ENCODE data around the gene CD2BP2. TPM values are rescaled to one million over a fixed set of nuclear protein-coding genes. Genes with fewer than 3 reads are reported as not detected.
A peak's percentile ranks its signal among the peaks of the same experiment; 100 is the strongest.
"Not testable (repeated sequence)": the region's sequence is repeated elsewhere in the genome, so short reads cannot be mapped to it uniquely, and the experiment has no call there.

Gene CD2BP2
- total RNA-seq, 1 donor from 2014 or later = 34.6 TPM

DNA sequence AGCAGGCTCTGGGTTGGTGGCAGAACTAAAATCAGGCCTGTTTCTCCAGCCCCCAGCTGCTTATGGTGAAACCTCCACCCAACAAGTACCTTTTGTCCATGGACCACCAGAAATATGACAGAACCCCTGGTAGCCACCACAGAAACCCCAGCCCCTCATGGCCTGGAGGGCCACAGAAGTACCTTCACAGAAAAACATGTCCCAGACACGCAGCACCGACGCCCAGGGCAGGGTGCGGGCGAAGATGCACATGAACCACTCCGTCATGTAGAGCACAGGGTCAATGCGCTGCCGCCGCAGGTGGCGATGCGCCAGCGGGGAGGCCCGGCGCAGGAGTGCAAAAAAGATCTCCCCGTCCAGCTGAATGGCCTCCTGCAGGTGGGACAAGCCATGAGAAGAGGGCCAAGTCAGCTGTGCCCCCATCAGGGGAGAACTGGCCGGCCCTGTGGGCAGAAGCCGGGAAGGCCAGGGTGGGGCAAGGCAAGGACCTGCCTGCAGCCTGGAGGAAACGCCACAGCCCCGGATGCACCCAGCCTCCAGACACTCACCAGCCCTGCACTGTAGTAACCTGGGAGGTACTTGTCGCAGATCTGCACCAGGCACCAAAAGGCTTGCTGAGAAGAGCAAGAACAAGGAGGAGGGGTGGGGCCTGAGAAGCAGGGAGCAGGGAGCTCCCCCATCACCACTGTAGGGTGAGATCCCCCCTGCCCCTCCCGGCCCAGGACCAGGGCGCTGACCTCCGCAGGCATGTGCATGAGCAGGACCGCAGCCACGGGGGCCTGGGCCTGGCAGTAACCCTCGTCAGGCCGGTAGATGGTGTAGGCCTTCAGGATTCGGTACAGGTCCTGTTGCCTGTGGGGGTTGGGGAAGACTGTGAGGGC is 4.1 kb upstream of the CD2BP2 start:
- no peak for DNase-seq (ENCODE audit: low read depth, low spot score)

DNA sequence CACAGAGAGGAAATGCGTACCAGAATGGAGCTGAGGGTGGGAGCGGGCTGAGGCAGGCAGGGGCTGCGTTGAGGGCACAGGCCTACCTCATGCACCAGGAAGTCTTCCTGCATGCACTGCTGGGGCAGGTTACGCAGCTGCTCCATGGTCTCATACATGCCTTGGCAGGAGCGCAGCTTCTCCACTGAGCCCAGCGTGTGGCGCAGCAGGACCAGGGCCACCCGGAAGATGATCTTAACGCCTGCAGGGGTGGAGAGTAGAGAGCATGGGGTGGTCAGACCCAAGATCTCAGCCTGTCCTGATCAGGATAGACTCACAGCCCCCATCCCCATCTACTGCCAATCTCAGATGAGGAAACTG is 3.4 kb upstream of the CD2BP2 start:
- DNase-seq (ENCODE audit: low read depth, low spot score) = no peak

DNA sequence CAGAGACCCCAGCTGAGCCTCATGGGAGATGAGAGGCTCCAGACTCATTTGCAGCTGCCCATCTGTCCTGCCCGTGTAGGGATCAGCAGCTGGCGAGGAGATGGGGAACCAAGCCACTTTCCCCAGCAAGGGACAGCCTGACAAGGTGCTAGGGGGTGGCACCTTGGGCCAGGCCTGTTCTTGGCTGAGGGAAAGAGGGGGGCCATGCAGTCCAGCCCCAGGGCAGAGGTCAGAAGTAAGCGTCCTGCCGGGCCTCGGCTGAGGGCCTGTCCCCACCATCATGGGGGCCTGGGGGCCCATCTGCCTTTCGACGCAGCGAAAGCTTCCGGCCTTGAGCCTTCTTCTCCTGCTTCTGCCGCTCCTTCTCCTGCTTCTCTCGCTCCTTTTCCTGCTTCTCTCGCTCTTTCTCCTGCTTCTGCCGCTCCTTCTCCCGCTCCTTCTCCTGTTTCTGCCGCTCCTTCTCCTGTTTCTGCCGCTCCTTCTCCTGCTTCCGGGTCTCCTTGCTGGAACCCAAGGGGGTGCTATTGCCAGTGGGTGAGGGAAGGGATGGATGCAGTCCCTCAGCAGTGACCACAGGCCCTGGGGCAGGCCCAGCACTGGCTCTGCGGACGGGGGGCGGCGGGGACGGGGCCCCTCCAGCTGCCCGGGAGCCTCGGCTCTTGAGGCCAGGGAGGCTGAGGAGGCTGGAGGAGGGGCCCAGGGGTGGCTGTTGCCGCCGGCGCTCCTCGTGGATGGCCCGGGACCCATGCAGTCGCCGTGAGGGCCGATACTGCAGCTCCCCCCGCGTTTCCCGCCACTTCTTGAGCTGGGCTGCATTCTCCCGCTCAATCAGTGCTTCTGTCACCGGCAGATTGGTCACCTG is 2.8 kb upstream of the CD2BP2 start:
- DNase-seq (ENCODE audit: low read depth, low spot score) = no peak

DNA sequence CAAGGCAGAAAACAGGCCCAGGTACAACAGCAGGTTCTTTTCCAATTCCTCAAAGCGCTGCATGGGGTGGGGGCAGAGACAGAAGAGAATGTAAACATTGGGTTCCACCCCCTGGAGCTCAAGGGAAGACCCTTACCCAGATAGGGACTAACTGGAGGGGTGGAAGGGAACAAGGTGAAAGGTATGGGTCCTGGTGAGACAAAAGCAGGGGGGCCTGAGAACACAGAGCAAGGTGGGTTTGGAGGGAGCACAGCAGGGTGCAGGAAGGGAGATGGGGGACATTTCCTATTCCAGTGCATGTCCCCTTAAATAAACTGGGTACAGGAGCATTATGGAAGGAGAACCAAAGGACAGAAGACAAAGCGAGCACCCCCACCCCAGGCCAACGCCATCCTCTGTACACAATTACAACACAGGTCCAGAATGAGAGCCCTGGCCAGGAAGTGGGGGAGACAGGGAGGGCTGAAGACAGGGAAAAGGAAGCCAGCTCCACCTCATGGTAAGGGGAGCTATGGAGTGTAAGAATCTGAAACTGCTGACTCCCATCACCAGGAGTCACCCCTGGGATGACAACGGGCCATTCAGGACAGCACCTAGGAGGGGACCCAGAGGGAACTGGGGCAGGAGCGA is 2.1 kb upstream of the CD2BP2 start:
- DNase-seq (ENCODE audit: low read depth, low spot score) = no peak

DNA sequence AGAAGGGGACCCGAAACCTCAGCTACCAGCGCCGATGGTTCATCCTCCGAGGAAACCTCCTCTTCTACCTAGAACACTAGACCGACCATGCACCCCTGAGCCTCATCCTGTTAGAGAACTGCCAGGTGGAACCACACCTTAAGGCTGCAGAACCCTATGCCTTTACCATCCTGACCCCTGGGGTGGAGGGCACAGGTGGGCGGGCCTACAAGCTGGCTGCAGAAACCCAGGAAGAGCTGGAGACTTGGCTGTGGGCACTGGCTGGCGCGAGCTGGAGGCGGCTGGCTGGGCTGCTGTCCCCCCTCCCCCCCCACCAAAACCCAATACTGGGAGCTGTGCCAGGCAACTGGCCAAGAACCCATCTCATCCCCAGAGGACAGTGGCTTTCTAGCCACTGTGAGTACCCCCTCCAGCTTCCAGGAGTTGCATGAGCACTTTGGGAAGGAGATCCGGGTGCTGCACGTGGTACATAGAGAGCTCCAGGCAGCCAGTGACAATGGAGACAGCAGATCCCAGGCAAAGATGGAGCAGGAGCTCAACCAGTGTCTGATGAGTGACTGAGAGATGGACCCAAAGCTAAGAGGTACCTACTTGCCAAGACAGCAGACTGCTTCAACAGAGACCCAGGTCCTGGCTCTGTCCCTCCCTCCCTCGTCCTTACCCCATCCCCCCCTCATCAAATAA is 1.4 kb upstream of the CD2BP2 start:
- no peak for DNase-seq (ENCODE audit: low read depth, low spot score)

DNA sequence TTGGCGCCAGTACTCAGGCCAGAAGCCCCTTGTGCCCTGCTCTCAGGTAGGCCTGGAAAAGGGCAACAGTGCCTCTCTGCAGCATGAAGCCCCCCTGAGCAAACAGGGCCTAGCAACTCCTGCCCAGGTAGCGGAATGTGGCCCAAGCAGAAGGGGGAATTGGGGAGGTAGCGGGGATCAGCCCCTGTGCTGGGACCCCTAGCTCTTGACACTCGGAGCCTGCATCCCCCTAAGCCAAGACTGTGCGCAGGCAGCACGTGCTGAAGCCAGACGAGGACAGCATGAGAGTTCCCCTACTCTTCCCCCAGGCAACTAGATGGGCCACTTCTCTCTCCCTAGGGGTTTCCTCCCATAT is 823 bp upstream of the CD2BP2 start:
- DNase-seq (ENCODE audit: low read depth, low spot score) = no peak

DNA sequence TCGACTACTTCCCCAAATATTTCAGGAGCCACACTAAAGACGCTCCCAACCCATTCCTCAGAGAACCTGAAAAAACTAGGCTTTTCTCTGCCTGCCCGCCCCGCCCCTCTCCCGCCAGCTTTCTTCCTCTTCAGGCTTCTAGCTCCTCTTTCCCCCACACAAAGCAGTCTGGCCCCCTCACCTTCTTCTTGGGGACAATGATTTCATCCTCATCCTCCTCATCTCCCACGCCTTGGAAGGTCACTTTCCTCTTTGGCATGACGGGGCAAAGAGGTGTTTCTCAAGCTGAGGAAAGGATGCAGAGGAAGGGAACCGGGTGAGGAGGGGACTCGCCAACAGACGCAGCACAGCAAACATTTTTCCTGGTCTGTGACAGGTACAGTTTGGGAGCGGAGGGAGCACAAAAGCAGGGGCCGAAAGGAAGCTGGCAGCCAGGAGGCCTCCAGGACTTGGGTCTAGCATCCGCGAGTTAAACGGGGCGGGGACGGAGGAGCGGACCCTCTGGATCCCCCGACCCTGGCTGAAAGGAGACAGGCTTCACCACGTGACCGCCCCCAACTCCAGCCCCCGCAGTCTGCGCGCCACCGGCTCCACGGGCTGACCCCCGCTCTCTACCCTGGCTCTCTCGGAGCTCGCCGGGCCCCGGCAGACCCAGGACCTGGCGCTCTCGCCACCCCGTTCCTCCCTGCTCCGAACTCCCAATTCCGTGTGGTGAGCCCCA is 525 bp downstream of the CD2BP2 start:
- no peak for DNase-seq (ENCODE audit: low read depth, low spot score)

DNA sequence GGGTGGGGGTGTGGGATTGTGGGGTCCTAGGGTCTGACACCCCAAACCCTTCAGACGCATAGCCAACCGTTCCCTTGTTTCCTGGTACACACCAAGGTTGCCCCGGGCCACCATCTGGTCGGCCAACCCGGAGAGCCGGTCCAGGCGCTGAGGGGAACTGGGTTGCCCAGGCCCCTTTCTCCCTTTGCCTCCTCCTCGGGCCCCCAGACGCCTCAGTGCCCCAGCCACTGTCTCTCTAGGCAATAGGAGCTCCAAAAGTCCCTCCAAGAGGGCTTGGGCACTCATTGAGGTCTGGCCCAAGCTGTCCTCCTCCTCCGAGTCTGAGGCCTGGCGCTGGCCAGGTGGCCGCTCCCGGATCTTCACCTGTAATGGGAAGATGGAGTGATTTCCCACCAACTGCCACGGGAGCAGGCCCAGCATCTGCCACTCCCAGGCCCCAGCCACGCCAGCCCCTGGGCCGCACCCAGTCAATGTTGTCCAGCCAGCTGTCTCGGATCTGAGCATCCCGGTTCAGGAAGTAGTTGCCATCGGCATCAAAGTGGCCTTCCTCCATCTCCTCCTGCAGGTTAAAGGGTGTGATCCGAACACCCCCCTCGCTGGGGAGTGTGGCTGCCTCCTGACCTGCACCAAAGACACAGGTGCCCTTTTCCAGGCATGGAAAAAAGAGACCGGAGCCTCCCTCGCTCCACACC is 1.5 kb downstream of the CD2BP2 start:
- DNase-seq (ENCODE audit: low read depth, low spot score) = no peak

DNA sequence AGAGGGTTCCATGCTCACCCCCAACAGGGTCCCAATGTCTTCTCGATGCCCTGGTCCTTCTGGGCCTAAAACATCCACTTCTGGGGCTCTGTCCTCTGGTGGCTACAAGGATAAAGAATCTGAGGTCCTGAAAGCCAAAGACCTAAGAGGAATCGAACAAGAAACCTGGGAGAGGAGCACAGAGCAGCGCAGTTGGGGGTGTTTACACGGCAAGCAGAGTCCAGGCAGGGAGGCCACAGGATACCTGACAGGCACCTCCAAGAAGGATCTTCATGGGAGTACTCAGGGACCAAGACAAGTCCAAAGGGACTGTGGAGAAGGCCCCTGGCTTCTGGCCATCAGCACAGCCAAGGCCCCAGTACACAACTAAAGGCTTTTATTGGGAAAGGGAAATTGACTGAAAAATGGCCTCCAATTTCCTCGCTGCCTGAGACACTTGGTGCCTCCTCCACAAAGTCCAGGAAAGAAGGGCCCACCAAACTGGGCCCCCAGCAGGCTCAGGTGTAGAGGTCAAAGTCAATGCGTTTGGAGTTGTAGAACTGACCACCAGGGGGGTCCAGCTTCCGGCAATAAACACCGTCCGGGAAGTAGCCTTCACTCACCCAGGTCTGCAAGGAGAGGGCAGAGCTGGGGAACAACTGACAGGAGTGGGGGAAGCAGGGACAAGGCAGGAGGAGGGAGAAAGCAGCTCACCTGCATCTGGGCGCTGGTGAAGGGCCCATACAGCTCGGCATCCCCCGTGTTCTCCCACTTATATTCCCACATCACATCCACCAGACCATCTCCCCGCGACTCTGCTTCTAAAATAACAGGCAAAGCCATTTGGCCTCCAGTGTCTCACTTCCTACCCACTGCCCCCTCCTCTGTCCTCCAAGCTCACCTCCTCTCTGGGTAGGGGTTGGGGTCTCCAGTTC is 2.4 kb downstream of the CD2BP2 start:
- DNase-seq (ENCODE audit: low read depth, low spot score) = no peak

DNA sequence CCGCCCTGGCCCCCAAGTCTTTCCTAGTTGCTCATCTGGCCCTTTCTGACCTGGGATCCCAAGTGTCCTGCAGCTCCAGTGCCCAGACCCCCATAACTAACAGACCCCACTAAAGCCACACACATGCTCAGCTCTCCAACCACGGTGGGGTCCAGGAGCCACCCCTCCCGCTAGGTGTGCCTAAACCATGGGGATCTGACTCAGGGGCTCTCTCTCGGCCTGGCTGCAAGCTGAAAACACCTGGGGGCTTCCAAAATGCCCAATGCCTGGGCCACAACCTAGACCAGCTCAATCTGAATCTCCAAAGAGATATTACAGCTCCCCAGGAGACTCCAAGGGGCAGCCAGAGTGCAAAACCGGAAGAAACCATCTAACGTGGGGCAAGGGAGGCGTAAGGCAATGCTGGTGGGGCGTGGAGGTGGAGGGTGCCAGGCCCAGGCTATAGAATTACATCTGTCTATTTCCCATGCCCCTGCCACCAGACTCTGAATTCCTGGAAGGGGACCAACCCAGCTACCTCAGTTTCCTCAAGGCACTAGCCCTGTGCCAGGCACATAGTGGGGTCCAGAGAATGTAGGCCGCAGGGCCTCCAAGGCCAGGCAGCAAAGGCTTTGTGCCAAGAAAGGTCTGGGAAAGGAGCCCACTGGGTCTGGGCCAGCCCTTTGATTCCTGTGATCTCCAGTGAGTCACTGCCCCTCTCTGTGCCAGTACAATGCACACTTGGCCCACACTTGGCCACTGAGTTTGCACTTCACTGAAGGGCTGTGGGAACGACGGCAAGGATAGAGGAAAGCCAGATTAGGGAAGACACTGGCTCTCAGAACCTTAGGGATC is 3.3 kb downstream of the CD2BP2 start:
- peak; percentile 91 for DNase-seq (ENCODE audit: low read depth, low spot score)

DNA sequence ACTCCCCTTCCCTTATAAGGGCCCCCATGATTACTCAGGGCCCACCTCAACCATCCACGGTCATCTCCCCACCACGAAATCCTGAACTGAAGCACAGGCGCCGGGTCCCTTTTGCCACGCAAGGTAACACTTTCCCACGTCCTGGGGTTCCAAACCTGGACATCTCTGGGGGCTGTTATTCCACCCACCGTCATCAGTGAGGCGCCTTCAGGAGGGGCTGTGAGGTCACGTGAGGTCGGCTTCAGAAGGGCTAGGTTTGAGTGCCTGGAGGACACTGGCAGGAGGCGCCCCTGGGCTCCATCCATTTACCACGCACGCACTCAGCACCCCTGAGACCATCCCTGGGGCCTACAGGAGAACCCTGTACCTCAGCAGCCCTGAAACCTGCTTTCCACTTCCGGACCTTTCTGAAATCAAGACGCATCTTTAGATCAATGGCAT is 4.1 kb downstream of the CD2BP2 start:
- no peak for DNase-seq (ENCODE audit: low read depth, low spot score)

DNA sequence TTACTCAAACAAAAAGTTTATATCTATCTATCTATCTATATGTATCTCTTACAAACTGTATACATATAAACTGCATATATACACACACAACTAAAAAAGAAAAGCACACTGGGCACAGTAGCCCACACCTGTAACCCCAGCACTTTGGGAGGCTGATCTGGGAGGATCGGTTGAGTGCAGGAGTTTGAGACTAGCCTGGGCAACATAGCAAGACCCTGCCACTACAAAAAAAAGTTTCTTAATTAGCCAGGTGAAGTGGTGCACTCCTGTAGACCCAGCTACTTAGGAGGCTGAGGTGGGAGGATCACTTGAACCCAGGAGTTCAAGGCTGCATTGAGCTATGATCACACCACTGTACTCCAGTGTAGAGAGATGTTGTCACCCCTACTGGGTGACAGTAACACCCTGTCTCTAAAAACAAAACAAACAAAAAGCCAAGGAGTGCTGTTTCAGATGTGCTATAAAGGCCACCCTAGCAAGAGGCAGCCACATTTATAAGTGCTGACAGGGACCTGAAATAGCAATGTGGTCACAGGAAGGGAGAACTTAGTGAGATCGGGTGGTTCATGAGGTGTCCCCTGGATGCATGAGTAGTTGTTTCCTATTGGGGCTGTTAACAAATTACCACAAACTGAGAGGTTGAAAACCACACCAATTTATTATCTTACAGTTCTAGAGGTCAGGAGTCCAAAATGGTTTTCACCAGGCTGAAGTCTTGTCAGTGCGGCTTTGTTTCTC is 4.8 kb downstream of the CD2BP2 start:
- no peak for DNase-seq (ENCODE audit: low read depth, low spot score)

DNA sequence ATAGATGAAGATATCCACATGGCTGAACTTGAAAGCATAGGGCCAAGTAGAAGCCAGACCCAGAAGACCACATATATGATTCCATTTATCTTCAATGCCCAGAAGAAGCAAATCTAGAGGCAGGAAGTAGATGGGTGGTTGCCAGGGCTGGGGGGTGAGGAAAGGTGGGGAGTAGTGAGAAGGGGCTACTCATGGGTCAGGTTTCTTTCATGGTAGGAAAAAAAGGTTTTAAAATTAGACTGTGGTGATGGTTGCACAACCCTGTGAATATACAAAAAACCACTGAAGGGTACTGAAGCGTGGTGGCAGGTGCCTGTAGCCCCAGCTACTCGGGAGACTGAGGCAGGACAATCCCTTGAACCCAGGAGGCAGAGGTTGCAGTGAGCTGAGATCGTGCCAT is 5.4 kb downstream of the CD2BP2 start:
- DNase-seq (ENCODE audit: low read depth, low spot score) = no peak

DNA sequence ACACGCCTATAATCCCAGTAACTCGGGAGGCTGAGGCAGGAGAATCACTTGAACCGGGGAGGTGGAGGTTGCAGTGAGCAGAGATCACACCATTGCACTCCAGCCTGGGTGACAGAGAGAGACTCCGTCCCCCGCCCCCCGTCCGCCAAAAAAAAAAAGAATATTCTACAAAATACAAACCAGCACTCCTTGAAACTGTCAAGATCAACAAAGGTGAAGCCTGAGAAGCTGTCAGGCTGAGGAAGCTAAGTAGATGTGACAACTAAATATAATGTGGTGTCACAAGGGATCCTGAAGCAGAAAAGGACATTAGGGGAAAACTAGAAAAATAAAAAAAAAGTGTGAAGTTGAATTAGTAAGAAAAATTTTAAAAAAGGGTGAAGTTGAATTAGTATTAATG is 6.2 kb downstream of the CD2BP2 start:
- DNase-seq (ENCODE audit: low read depth, low spot score) = no peak

DNA sequence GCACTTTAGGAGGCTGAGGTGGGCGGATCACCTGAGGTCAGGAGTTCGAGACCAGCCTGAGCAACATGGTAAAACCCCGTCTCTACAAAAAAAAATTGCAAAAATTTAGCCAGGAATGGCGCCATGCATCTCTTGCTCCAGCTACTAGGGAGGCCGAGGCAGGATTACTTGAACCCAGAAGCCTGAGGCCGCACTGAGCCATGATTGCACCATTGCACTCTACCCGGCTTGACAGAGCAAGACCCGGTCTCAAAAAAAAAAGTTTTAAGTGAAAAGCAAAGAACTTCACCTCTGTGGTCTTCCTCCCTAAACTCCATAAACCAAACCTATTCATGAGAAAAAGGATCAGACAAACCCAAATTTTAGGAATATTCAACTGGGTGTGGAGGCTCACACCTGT is 7.0 kb downstream of the CD2BP2 start:
- no peak for DNase-seq (ENCODE audit: low read depth, low spot score)

DNA sequence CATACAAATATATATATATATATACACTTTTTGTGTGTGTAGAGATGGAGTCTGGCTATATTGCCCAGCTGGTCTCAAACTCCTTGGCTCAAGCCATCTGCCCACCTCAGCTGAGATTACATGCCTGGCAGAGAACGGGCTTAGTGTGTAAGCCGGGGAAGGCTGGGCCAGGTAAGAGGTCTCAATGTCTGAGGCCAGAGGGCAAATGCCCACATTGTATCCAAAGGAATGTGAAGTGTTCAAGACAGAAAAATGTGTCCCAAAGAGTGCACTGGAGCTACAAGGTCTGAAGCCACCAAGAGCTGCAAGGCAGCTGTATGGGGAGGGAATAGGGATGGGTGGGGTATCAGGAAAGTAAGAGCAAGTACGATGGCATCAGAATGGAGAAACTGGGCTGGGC is 8.8 kb downstream of the CD2BP2 start:
- DNase-seq (ENCODE audit: low read depth, low spot score) = no peak

DNA sequence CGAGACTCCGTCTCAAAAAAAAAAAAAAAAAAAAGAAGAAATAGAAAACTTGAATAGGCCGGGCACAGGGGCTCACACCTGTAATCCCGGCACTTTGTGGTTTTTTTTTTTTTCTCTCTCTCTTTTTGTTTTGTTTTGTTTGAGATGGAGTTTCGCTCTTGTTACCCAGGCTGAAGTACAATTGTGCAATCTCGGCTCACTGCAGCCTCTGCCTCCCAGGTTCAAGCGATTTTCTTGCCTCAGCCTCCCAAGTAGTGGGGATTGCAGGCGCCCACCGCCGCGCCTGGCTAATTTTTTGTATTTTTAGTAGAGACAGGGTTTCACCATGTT is 11.7 kb downstream of the CD2BP2 start:
- not testable (repeated sequence) for DNase-seq (ENCODE audit: low read depth, low spot score)

Measured in pulmonary artery endothelial cell (primary cell).